ENCODE measurements around the gene PNPLA3.

The PNPLA3 gene

DNA sequence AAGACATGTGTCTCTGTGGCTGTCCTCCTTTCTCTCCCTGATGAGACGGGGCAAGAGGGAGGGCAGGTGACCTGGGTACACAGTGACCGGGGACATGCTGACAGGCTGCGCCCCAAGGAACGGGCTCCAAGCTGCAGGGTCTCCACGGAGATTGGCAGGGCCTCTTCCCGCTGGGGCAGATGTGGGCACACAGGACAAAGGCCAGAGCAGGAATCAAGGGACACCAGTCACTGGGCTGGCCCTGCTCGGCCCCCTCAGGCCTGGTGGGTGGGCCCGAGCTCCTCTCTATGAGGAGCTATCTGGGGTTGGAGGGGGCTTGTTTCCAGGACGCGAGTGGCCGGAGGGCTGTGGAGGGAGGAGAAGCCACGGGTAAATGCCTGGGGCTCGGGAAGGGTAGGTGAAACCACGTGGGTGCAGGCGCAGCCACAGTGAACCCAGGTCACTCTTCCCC, 43.0 kb upstream of the PNPLA3 start:
- no peak for TF ChIP-seq CTCF (IDR thresholded peaks at IDR 0.05; ENCODE audit: low read depth, low read length)
- Histone ChIP-seq H3K4me3 (ENCODE audit: low read depth, low read length) (no peak overlapping the region), H3K9me3 (no peaks in the 10 kb centered on the region), H3K36me3 (no peaks in the 10 kb centered on the region), H3K4me1 (no peaks in the 10 kb centered on the region), H3K27me3 (no peaks in the 10 kb centered on the region)
- no peak for DNase-seq

GRCh38 chr22:43881091-43882061, 42.2 kb upstream of the PNPLA3 start:
- no peaks in the 10 kb centered on the region for H3K9me3 ChIP-seq
- H3K36me3 ChIP-seq, result no peaks in the 10 kb centered on the region
- no peak for TF ChIP-seq CTCF (IDR thresholded peaks at IDR 0.05; ENCODE audit: low read depth, low read length)
- no peak overlapping the region for H3K4me3 ChIP-seq (ENCODE audit: low read depth, low read length)
- H3K27me3 ChIP-seq, result no peaks in the 10 kb centered on the region
- no peak for DNase-seq
- H3K4me1 ChIP-seq, result no peaks in the 10 kb centered on the region

- Histone ChIP-seq H3K27me3 (no peaks in the 10 kb centered on the region), H3K4me1 (no peaks in the 10 kb centered on the region), H3K9me3 (no peaks in the 10 kb centered on the region), H3K36me3 (no peaks in the 10 kb centered on the region), H3K4me3 (ENCODE audit: low read depth, low read length) (no peak overlapping the region)
- TF ChIP-seq CTCF (IDR thresholded peaks at IDR 0.05; ENCODE audit: low read depth, low read length), result no peak
- no peak for DNase-seq
Measured at GRCh38 chr22:43882122-43882767, 41.4 kb upstream of the PNPLA3 start.

DNA sequence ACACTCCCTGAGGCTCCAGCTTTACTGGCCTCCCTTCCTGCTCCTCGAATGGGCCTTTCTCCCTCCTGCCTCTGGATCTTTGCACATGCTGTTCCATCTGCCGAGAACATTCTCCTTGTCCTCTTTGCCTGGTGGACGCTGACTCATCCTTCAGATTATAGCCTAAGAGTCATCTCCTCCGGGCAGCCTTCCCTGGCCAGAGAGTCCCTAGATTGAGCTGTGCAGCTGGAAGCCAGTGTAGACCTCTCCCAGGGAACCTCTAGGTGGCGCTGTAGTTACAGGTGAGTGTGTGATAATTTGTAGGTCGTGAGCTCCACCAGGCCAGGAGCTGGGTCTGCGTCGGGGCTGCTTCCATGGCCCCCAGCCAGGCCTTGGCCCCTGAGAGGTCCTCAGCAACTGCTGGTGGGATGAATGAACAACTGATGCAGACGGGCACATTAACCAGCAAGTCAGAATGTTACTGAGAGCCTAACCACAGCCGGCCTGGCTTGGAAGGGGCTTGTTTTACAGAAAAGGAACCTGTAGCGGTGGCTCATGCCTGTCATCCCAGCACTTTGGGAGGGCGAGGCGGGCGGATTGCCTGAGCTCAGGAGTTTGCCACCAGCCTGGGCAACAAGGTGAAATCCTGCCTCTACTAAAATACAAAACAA, 40.5 kb upstream of the PNPLA3 start:
- Histone ChIP-seq H3K27me3 (no peaks in the 10 kb centered on the region), H3K9me3 (no peaks in the 10 kb centered on the region), H3K4me3 (ENCODE audit: low read depth, low read length) (no peak overlapping the region), H3K4me1 (no peaks in the 10 kb centered on the region), H3K36me3 (no peaks in the 10 kb centered on the region)
- peak; percentile 77 for DNase-seq
- TF ChIP-seq CTCF (IDR thresholded peaks at IDR 0.05; ENCODE audit: low read depth, low read length), result peak; percentile 84

DNA sequence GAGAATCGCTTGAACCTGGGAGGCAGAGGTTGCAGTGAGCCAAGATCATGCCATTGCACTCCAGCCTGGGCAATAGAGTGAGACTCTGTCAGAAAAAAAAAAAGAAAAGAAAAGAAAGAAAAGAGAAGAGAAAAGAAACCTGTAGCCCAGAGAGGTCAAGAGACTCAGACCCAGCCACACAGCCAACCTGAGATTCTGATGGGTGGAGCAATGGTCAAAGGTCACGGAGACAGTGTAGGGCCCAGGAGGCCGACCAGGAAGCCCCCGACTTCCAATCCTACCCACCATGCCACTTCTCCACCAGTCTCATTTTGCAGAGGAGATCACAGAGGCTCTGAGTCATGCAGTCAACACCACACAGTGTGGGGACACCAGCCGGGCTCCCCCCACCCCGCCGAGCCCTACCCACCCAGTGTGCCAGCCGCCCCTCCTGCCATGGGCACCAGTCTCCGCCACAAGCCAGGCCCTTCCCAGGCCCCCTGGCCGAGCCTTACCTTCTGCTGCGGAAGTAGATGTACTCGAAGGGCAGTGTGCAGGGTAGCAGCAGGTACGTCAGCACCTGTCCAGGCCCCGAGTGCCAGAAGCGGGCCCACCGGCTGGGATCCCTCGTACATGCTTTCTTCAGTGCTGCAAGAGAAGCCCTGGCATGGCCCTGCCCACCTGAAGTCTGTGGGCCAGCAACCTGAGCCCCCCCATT, 39.7 kb upstream of the PNPLA3 start:
- TF ChIP-seq CTCF (IDR thresholded peaks at IDR 0.05; ENCODE audit: low read depth, low read length), result no peak

More for the DNA sequence above, 39.7 kb upstream of the PNPLA3 start:
- Histone ChIP-seq H3K27me3 (no peaks in the 10 kb centered on the region), H3K36me3 (no peaks in the 10 kb centered on the region), H3K4me1 (no peaks in the 10 kb centered on the region), H3K4me3 (ENCODE audit: low read depth, low read length) (no peak overlapping the region), H3K9me3 (no peaks in the 10 kb centered on the region)
- no peak for DNase-seq

All from BE2C (cell line).